ENCODE data around the gene C20orf144. TPM values are rescaled to one million over a fixed set of nuclear protein-coding genes. Genes with fewer than 3 reads are reported as not detected.

The C20orf144 gene
- total RNA-seq, 5 donors from 2014 or later (not counting 1 experiment from before 2014, with no cell fraction given): 0.16 to 0.26 (median 0.22) TPM; not detected in 1

GRCh38 chr20:33688938-33689424, 26.9 kb downstream of the C20orf144 start:
- H3K9me3 ChIP-seq: no peaks in the 10 kb centered on the region
- H3K27me3 Mint-ChIP-seq: no peaks in the 10 kb centered on the region
- no peak overlapping the region for H3K4me3 ChIP-seq (ENCODE audit: control insufficient read depth in 1 of 2, extremely low read depth in 1 of 2, low read length in 1 of 2)
- WGBS (ENCODE audit: insufficient coverage): no CpG with 5 or more reads among the region's 3 CpGs
- no peaks in the 10 kb centered on the region for H3K27me3 ChIP-seq (replicated peaks in 1 of 2; ENCODE audit: control insufficient read depth in 2 of 2, extremely low read depth in 1 of 2, insufficient read depth in 2 of 2, low read length in 1 of 2)
- H3K36me3 Mint-ChIP-seq: no peaks in the 10 kb centered on the region
- H3K27ac Mint-ChIP-seq: peak overlapping the region; percentile 92 to 94
- no peaks in the 10 kb centered on the region for H3K36me3 ChIP-seq (ENCODE audit: control insufficient read depth in 2 of 2, extremely low read depth in 1 of 2, insufficient read depth in 1 of 2, low read length in 1 of 2)
- peaks cover 24 to 40% of the 10 kb centered on the region in 2 experiments for H3K4me1 ChIP-seq (ENCODE audit: control insufficient read depth in 1 of 2, extremely low read depth in 1 of 2, insufficient read depth in 2 of 2, low read length in 2 of 2)
- no peaks in the 10 kb centered on the region for H3K9me3 Mint-ChIP-seq
- ChIA-PET POLR2A (interaction anchor here in 1 of 2 donors (0.6 kb wide), 1 partner anchor 423 kb away, joined by 4 read pairs; the partner anchor contains the start of gene EIF2S2), CTCF (no interaction called here)
- ATAC-seq (replicated peaks in 1 of 4) (no peak), DNase-seq (no peak)
- H3K27ac ChIP-seq (ENCODE audit: low read length): no peak overlapping the region
- no peak overlapping the region for H3K4me3 Mint-ChIP-seq
- H3K4me1 Mint-ChIP-seq: peaks cover 23 to 50% (median 47%) of the 10 kb centered on the region in 3 donors

- DNase-seq (no peak), ATAC-seq (replicated peaks in 1 of 4) (no peak)
- Mint-ChIP-seq H3K9me3 (no peaks in the 10 kb centered on the region), H3K4me1 (peaks cover 23 to 47% (median 43%) of the 10 kb centered on the region in 3 donors), H3K27me3 (no peaks in the 10 kb centered on the region), H3K27ac (peak overlapping the region; percentile 92 to 94), H3K36me3 (no peaks in the 10 kb centered on the region), H3K4me3 (peak overlapping the region in 1 of 3 donors; percentile 57)
- POLR2A ChIA-PET: interaction anchor here in 1 of 2 donors (0.6 kb wide), 1 partner anchor 423 kb away, joined by 4 read pairs; the partner anchor contains the start of gene EIF2S2
- H3K9me3 ChIP-seq: no peaks in the 10 kb centered on the region
- WGBS (ENCODE audit: insufficient coverage): no CpG with 5 or more reads among the region's 1 CpG
- no peaks in the 10 kb centered on the region for H3K36me3 ChIP-seq (ENCODE audit: control insufficient read depth in 2 of 2, extremely low read depth in 1 of 2, insufficient read depth in 1 of 2, low read length in 1 of 2)
- CTCF ChIA-PET: interaction anchor here in 1 of 2 donors (0.5 kb wide), 1 partner anchor 57 kb away, joined by 5 read pairs; no protein-coding TSS in a partner anchor
- H3K27ac ChIP-seq (ENCODE audit: low read length): peak overlapping the region; percentile 56
- H3K27me3 ChIP-seq (replicated peaks in 1 of 2; ENCODE audit: control insufficient read depth in 2 of 2, extremely low read depth in 1 of 2, insufficient read depth in 2 of 2, low read length in 1 of 2): no peaks in the 10 kb centered on the region
- H3K4me1 ChIP-seq (ENCODE audit: control insufficient read depth in 1 of 2, extremely low read depth in 1 of 2, insufficient read depth in 2 of 2, low read length in 2 of 2): peaks cover 24 to 39% of the 10 kb centered on the region in 2 experiments
- H3K4me3 ChIP-seq (ENCODE audit: control insufficient read depth in 1 of 2, extremely low read depth in 1 of 2, low read length in 1 of 2): no peak overlapping the region
Observed at GRCh38 chr20:33689493-33689892, 27.4 kb downstream of the C20orf144 start.

- Histone ChIP-seq H3K27ac (ENCODE audit: low read length) (peak overlapping the region; percentile 56), H3K9me3 (no peaks in the 10 kb centered on the region), H3K27me3 (replicated peaks in 1 of 2; ENCODE audit: control insufficient read depth in 2 of 2, extremely low read depth in 1 of 2, insufficient read depth in 2 of 2, low read length in 1 of 2) (no peaks in the 10 kb centered on the region), H3K4me3 (ENCODE audit: control insufficient read depth in 1 of 2, extremely low read depth in 1 of 2, low read length in 1 of 2) (peak overlapping the region in 1 of 2 donors; percentile 25), H3K4me1 (ENCODE audit: control insufficient read depth in 1 of 2, extremely low read depth in 1 of 2, insufficient read depth in 2 of 2, low read length in 2 of 2) (peaks cover 24 to 34% of the 10 kb centered on the region in 2 experiments), H3K36me3 (ENCODE audit: control insufficient read depth in 2 of 2, extremely low read depth in 1 of 2, insufficient read depth in 1 of 2, low read length in 1 of 2) (no peaks in the 10 kb centered on the region)
- H3K4me3 Mint-ChIP-seq: peak overlapping the region; percentile 54 to 59 (median 57)
- peak overlapping the region; percentile 92 to 94 for H3K27ac Mint-ChIP-seq
- DNase-seq (peak in 25 of 35 experiments; percentile 19 to 70 (median 38)), ATAC-seq (replicated peaks in 1 of 4) (peak; percentile 28 to 61 (median 50))
- H3K9me3 Mint-ChIP-seq: no peaks in the 10 kb centered on the region
- WGBS (ENCODE audit: insufficient coverage): 0% methylated on average over 1 of the region's 4 CpGs
- ChIA-PET POLR2A (interaction anchor here (0.5 to 0.6 kb wide), 3 partner anchors 168 to 422 kb away, joined by 3 to 4 read pairs (median 3); partner anchors contain the start of gene EIF2S2 (in 1 of the 2)), CTCF (interaction anchor here (0.5 to 0.6 kb wide), 2 partner anchors 57 to 683 kb away, joined by 3 to 5 read pairs; no protein-coding TSS in a partner anchor)
- no peaks in the 10 kb centered on the region for H3K27me3 Mint-ChIP-seq
- peaks cover 23 to 42% (median 40%) of the 10 kb centered on the region in 3 donors for H3K4me1 Mint-ChIP-seq
- no peaks in the 10 kb centered on the region for H3K36me3 Mint-ChIP-seq
Observed at GRCh38 chr20:33689973-33690372, 27.8 kb downstream of the C20orf144 start.

- Mint-ChIP-seq H3K4me1 (peaks cover 16 to 26% (median 24%) of the 10 kb centered on the region in 3 donors), H3K27me3 (no peaks in the 10 kb centered on the region), H3K36me3 (no peaks in the 10 kb centered on the region), H3K27ac (no peak overlapping the region), H3K4me3 (no peak overlapping the region), H3K9me3 (no peaks in the 10 kb centered on the region)
- 89% methylated on average over 3 of the region's 5 CpGs for WGBS (ENCODE audit: insufficient coverage)
- Histone ChIP-seq H3K4me1 (ENCODE audit: control insufficient read depth in 1 of 2, extremely low read depth in 1 of 2, insufficient read depth in 2 of 2, low read length in 2 of 2) (peaks cover 16 to 21% of the 10 kb centered on the region in 2 experiments), H3K36me3 (ENCODE audit: control insufficient read depth in 2 of 2, extremely low read depth in 1 of 2, insufficient read depth in 1 of 2, low read length in 1 of 2) (no peaks in the 10 kb centered on the region), H3K9me3 (no peaks in the 10 kb centered on the region), H3K27me3 (replicated peaks in 1 of 2; ENCODE audit: control insufficient read depth in 2 of 2, extremely low read depth in 1 of 2, insufficient read depth in 2 of 2, low read length in 1 of 2) (no peaks in the 10 kb centered on the region), H3K27ac (ENCODE audit: low read length) (no peak overlapping the region), H3K4me3 (ENCODE audit: control insufficient read depth in 1 of 2, extremely low read depth in 1 of 2, low read length in 1 of 2) (no peak overlapping the region)
- ChIA-PET CTCF (no interaction called here), POLR2A (no interaction called here)
- no peak for ATAC-seq (replicated peaks in 1 of 4)
- DNase-seq: no peak
Observed at GRCh38 chr20:33693289-33693688, 31.2 kb downstream of the C20orf144 start.

GRCh38 chr20:33693741-33694638, 31.9 kb downstream of the C20orf144 start:
- Histone ChIP-seq H3K27ac (ENCODE audit: low read length) (no peak overlapping the region), H3K4me3 (ENCODE audit: control insufficient read depth in 1 of 2, extremely low read depth in 1 of 2, low read length in 1 of 2) (no peak overlapping the region), H3K9me3 (no peaks in the 10 kb centered on the region), H3K27me3 (replicated peaks in 1 of 2; ENCODE audit: control insufficient read depth in 2 of 2, extremely low read depth in 1 of 2, insufficient read depth in 2 of 2, low read length in 1 of 2) (no peaks in the 10 kb centered on the region), H3K36me3 (ENCODE audit: control insufficient read depth in 2 of 2, extremely low read depth in 1 of 2, insufficient read depth in 1 of 2, low read length in 1 of 2) (no peaks in the 10 kb centered on the region), H3K4me1 (ENCODE audit: control insufficient read depth in 1 of 2, extremely low read depth in 1 of 2, insufficient read depth in 2 of 2, low read length in 2 of 2) (peaks cover 10 to 19% of the 10 kb centered on the region in 2 experiments)
- ATAC-seq (replicated peaks in 1 of 4): no peak
- Mint-ChIP-seq H3K9me3 (no peaks in the 10 kb centered on the region), H3K27ac (peak overlapping the region; percentile 13 to 28), H3K4me3 (no peak overlapping the region), H3K4me1 (peaks cover 13 to 19% (median 17%) of the 10 kb centered on the region in 3 donors), H3K27me3 (no peaks in the 10 kb centered on the region), H3K36me3 (no peaks in the 10 kb centered on the region)
- 92% methylated on average over 11 of the region's 17 CpGs for WGBS (ENCODE audit: insufficient coverage)
- CTCF ChIA-PET: no interaction called here
- no peak for DNase-seq
- POLR2A ChIA-PET: no interaction called here

GRCh38 chr20:33694639-33695012, 32.5 kb downstream of the C20orf144 start:
- CTCF ChIA-PET: interaction anchor here in 1 of 2 donors (0.7 kb wide), 1 partner anchor 13 kb away, joined by 5 read pairs; no protein-coding TSS in a partner anchor
- H3K27me3 Mint-ChIP-seq: no peaks in the 10 kb centered on the region

More at GRCh38 chr20:33694639-33695012, 32.5 kb downstream of the C20orf144 start:
- Histone ChIP-seq H3K4me1 (ENCODE audit: control insufficient read depth in 1 of 2, extremely low read depth in 1 of 2, insufficient read depth in 2 of 2, low read length in 2 of 2) (peaks cover 4 to 13% of the 10 kb centered on the region in 2 experiments), H3K9me3 (no peaks in the 10 kb centered on the region), H3K27ac (ENCODE audit: low read length) (no peak overlapping the region), H3K27me3 (replicated peaks in 1 of 2; ENCODE audit: control insufficient read depth in 2 of 2, extremely low read depth in 1 of 2, insufficient read depth in 2 of 2, low read length in 1 of 2) (no peaks in the 10 kb centered on the region), H3K36me3 (ENCODE audit: control insufficient read depth in 2 of 2, extremely low read depth in 1 of 2, insufficient read depth in 1 of 2, low read length in 1 of 2) (no peaks in the 10 kb centered on the region), H3K4me3 (ENCODE audit: control insufficient read depth in 1 of 2, extremely low read depth in 1 of 2, low read length in 1 of 2) (no peak overlapping the region)
- H3K27ac Mint-ChIP-seq: peak overlapping the region in 1 of 2 donors; percentile 28
- 88% methylated on average over 5 of the region's 6 CpGs for WGBS (ENCODE audit: insufficient coverage)
- ATAC-seq (replicated peaks in 1 of 4) (no peak), DNase-seq (no peak)
- no peaks in the 10 kb centered on the region for H3K36me3 Mint-ChIP-seq
- POLR2A ChIA-PET: no interaction called here
- no peak overlapping the region for H3K4me3 Mint-ChIP-seq
- H3K4me1 Mint-ChIP-seq: peaks cover 7 to 12% (median 11%) of the 10 kb centered on the region in 3 donors
- no peaks in the 10 kb centered on the region for H3K9me3 Mint-ChIP-seq
